BLaER1 treated with 17β-estradiol and CSF1 and Interleukin-3, amounts not matched to agents 10 nM and 100 nM (cell line): ENCODE data around the gene DNMBP.

Experiments used
- H3K27ac ChIP-seq, 11 experiments: shearing (Covaris generic); formaldehyde crosslinking; 2 replicates each; pipeline ENCODE4 v1.8.1; 2022
- H3K27me3 ChIP-seq, 11 experiments: shearing (Covaris generic); formaldehyde crosslinking; 2 replicates each; pipeline ENCODE4 v1.8.1; 2022
- H3K36me3 ChIP-seq, 11 experiments: shearing (Covaris generic); formaldehyde crosslinking; 2 replicates each; pipeline ENCODE4 v1.8.1; 2022
- H3K4me1 ChIP-seq, 10 experiments: shearing (Covaris generic); formaldehyde crosslinking; 2 replicates each; pipeline ENCODE4 v1.8.1; 2022
- H3K4me2 ChIP-seq, 11 experiments: shearing (Covaris generic); formaldehyde crosslinking; 2 replicates each; pipeline ENCODE4 v1.8.1; 2022
- H3K4me3 ChIP-seq, 10 experiments: shearing (Covaris generic); formaldehyde crosslinking; 2 replicates each; pipeline ENCODE4 v1.8.1; 2022
- H3K9ac ChIP-seq, 11 experiments: shearing (Covaris generic); formaldehyde crosslinking; 2 replicates each; pipeline ENCODE4 v1.8.1; 2022
- H3K9me3 ChIP-seq, 11 experiments: shearing (Covaris generic); formaldehyde crosslinking; replicated peaks in 1 of 11; 2 replicates each; pipeline ENCODE4 v1.8.1; 2022
- H4K20me1 ChIP-seq, 11 experiments: shearing (Covaris generic); formaldehyde crosslinking; 2 replicates each; pipeline ENCODE4 v1.8.1; 2022
- Cebpa-rat ChIP-seq, 11 experiments: shearing (Covaris generic); IDR thresholded peaks; 2 replicates each; pipeline ENCODE4 v1.8.1; 2022

Gene DNMBP

GRCh38 chr10:99860466-99860865 lies 149.3 kb downstream of the DNMBP start:
- H3K27me3 ChIP-seq = no peaks in the 10 kb centered on the region
- TF ChIP-seq Cebpa-rat (IDR thresholded peaks at IDR 0.05) = no peak
- no peak overlapping the region for H3K4me2 ChIP-seq
- H3K9ac ChIP-seq = no peak overlapping the region
- peaks cover 0 to 7% (median 0%) of the 10 kb centered on the region in 11 experiments; a peak in 3 of 22 replicates for H3K9me3 ChIP-seq
- no peak overlapping the region for H3K27ac ChIP-seq
- no peaks in the 10 kb centered on the region for H3K36me3 ChIP-seq
- no peaks in the 10 kb centered on the region for H4K20me1 ChIP-seq
- H3K4me3 ChIP-seq = no peak overlapping the region
- no peaks in the 10 kb centered on the region for H3K4me1 ChIP-seq

- TF ChIP-seq Cebpa-rat (IDR thresholded peaks at IDR 0.05) = no peak
- no peaks in the 10 kb centered on the region for H4K20me1 ChIP-seq
These were observed 150.2 kb downstream of the DNMBP start for GRCh38 chr10:99859585-99859984.

GRCh38 chr10:99858849-99859248 lies 150.9 kb downstream of the DNMBP start:
- Histone ChIP-seq H3K9ac (no peak overlapping the region), H3K4me2 (no peak overlapping the region), H3K27me3 (no peaks in the 10 kb centered on the region), H3K36me3 (no peaks in the 10 kb centered on the region), H3K27ac (no peak overlapping the region), H3K9me3 (no peaks in the 10 kb centered on the region), H4K20me1 (no peaks in the 10 kb centered on the region), H3K4me1 (no peaks in the 10 kb centered on the region), H3K4me3 (no peak overlapping the region)
- TF ChIP-seq Cebpa-rat (IDR thresholded peaks at IDR 0.05) = no peak

More at GRCh38 chr10:99859585-99859984, 150.2 kb downstream of the DNMBP start:
- Histone ChIP-seq H3K9ac (no peak overlapping the region), H3K9me3 (no peaks in the 10 kb centered on the region), H3K4me1 (no peaks in the 10 kb centered on the region), H3K4me3 (no peak overlapping the region), H3K36me3 (no peaks in the 10 kb centered on the region), H3K4me2 (no peak overlapping the region), H3K27ac (no peak overlapping the region), H3K27me3 (no peaks in the 10 kb centered on the region)

GRCh38 chr10:99855479-99856071 lies 154.2 kb downstream of the DNMBP start:
- H3K4me1 ChIP-seq = no peaks in the 10 kb centered on the region
- no peaks in the 10 kb centered on the region; a peak in 1 of 22 replicates for H3K36me3 ChIP-seq
- no peak overlapping the region for H3K4me2 ChIP-seq
- H3K9me3 ChIP-seq = no peaks in the 10 kb centered on the region
- no peaks in the 10 kb centered on the region for H4K20me1 ChIP-seq
- no peak overlapping the region for H3K4me3 ChIP-seq
- H3K27ac ChIP-seq = no peak overlapping the region
- no peaks in the 10 kb centered on the region for H3K27me3 ChIP-seq
- no peak overlapping the region for H3K9ac ChIP-seq
- TF ChIP-seq Cebpa-rat (IDR thresholded peaks at IDR 0.05) = no peak

GRCh38 chr10:99854860-99855259 lies 154.9 kb downstream of the DNMBP start:
- Histone ChIP-seq H3K4me1 (no peaks in the 10 kb centered on the region), H4K20me1 (no peaks in the 10 kb centered on the region), H3K4me2 (no peak overlapping the region)

GRCh38 chr10:99853655-99854054 lies 156.1 kb downstream of the DNMBP start:
- Histone ChIP-seq H3K4me3 (no peak overlapping the region), H3K27me3 (no peaks in the 10 kb centered on the region), H3K36me3 (no peaks in the 10 kb centered on the region; a peak in 1 of 22 replicates), H3K4me1 (no peaks in the 10 kb centered on the region), H4K20me1 (no peaks in the 10 kb centered on the region), H3K9ac (no peak overlapping the region), H3K4me2 (no peak overlapping the region), H3K9me3 (no peaks in the 10 kb centered on the region), H3K27ac (no peak overlapping the region)
- no peak for TF ChIP-seq Cebpa-rat (IDR thresholded peaks at IDR 0.05)

More at GRCh38 chr10:99854860-99855259, 154.9 kb downstream of the DNMBP start:
- no peaks in the 10 kb centered on the region for H3K9me3 ChIP-seq
- H3K36me3 ChIP-seq = no peaks in the 10 kb centered on the region; a peak in 1 of 22 replicates
- H3K4me3 ChIP-seq = no peak overlapping the region
- no peak for TF ChIP-seq Cebpa-rat (IDR thresholded peaks at IDR 0.05)
- H3K27me3 ChIP-seq = no peaks in the 10 kb centered on the region
- no peak overlapping the region for H3K27ac ChIP-seq
- no peak overlapping the region for H3K9ac ChIP-seq

GRCh38 chr10:99852481-99853213 lies 157.1 kb downstream of the DNMBP start:
- H3K4me3 ChIP-seq = no peak overlapping the region
- H3K9me3 ChIP-seq = no peaks in the 10 kb centered on the region
- H3K27me3 ChIP-seq = no peaks in the 10 kb centered on the region
- H3K27ac ChIP-seq = no peak overlapping the region
- no peak for TF ChIP-seq Cebpa-rat (IDR thresholded peaks at IDR 0.05)
- H3K4me1 ChIP-seq = no peaks in the 10 kb centered on the region; a peak in 1 of 20 replicates
- no peaks in the 10 kb centered on the region; a peak in 1 of 22 replicates for H3K36me3 ChIP-seq
- H4K20me1 ChIP-seq = no peaks in the 10 kb centered on the region
- no peak overlapping the region for H3K4me2 ChIP-seq
- no peak overlapping the region for H3K9ac ChIP-seq

GRCh38 chr10:99851825-99852224 lies 157.9 kb downstream of the DNMBP start:
- Histone ChIP-seq H3K27ac (no peak overlapping the region), H3K36me3 (no peaks in the 10 kb centered on the region; a peak in 1 of 22 replicates), H3K4me3 (no peak overlapping the region)

GRCh38 chr10:99850767-99851340 lies 158.9 kb downstream of the DNMBP start:
- Histone ChIP-seq H3K9ac (no peak overlapping the region), H3K27me3 (no peaks in the 10 kb centered on the region), H3K4me1 (peaks cover 0 to 7% (median 3%) of the 10 kb centered on the region in 10 experiments; a peak in 8 of 20 replicates), H4K20me1 (no peaks in the 10 kb centered on the region), H3K4me3 (no peak overlapping the region), H3K9me3 (no peaks in the 10 kb centered on the region), H3K36me3 (no peaks in the 10 kb centered on the region; a peak in 1 of 22 replicates), H3K27ac (no peak overlapping the region; a peak in 1 of 22 replicates), H3K4me2 (no peak overlapping the region)
- TF ChIP-seq Cebpa-rat (IDR thresholded peaks at IDR 0.05) = no peak

More at GRCh38 chr10:99851825-99852224, 157.9 kb downstream of the DNMBP start:
- no peak overlapping the region for H3K4me2 ChIP-seq
- H4K20me1 ChIP-seq = no peaks in the 10 kb centered on the region
- H3K27me3 ChIP-seq = no peaks in the 10 kb centered on the region
- H3K4me1 ChIP-seq = no peaks in the 10 kb centered on the region; a peak in 1 of 20 replicates
- no peak for TF ChIP-seq Cebpa-rat (IDR thresholded peaks at IDR 0.05)
- no peaks in the 10 kb centered on the region for H3K9me3 ChIP-seq
- no peak overlapping the region for H3K9ac ChIP-seq
